HG02970 (cell line): ENCODE measurements around the gene ASB18.
"Not testable (repeated sequence)": the region's sequence is repeated elsewhere in the genome, so short reads cannot be mapped to it uniquely, and the experiment has no call there.

Source experiments
- ATAC-seq: cut with Tn5 transposase; IDR thresholded peaks from one replicate; pipeline ENCODE4 v1.9.1; 2021; ENCODE audit warnings: mild to moderate bottlenecking, moderate library complexity, moderate number of reproducible peaks; ENCODE audit not compliant: unreplicated experiment, low FRiP score

ASB18 gene

GRCh38 chr2:236264256-236264655, at the start of gene ASB18:
Gene ASB18 (minus strand): TSS chr2:236264406. CDS start chr2:236264345, 61 bp downstream.
- ATAC-seq, result no peak

- ATAC-seq, result no peak
Measured at GRCh38 chr2:236311286-236311685, 47.1 kb upstream of the ASB18 start.

- no peak for ATAC-seq
Measured at GRCh38 chr2:236309669-236310029, 45.4 kb upstream of the ASB18 start.

GRCh38 chr2:236308855-236309668, 44.9 kb upstream of the ASB18 start:
- ATAC-seq, result no peak

- no peak for ATAC-seq
Measured at GRCh38 chr2:236307641-236308040, 43.4 kb upstream of the ASB18 start.

GRCh38 chr2:236306825-236307540, 42.8 kb upstream of the ASB18 start:
- no peak for ATAC-seq

- ATAC-seq, result no peak
Measured at GRCh38 chr2:236305964-236306605, 41.9 kb upstream of the ASB18 start.

- ATAC-seq, result no peak
Measured at GRCh38 chr2:236305531-236305930, 41.3 kb upstream of the ASB18 start.

GRCh38 chr2:236303935-236304334, 39.7 kb upstream of the ASB18 start:
- no peak for ATAC-seq

- ATAC-seq, result no peak
Measured at GRCh38 chr2:236302555-236302954, 38.3 kb upstream of the ASB18 start.

- ATAC-seq, result no peak
Measured at GRCh38 chr2:236298924-236299475, 34.8 kb upstream of the ASB18 start.

- ATAC-seq, result no peak
Measured at GRCh38 chr2:236295481-236295880, 31.3 kb upstream of the ASB18 start.

GRCh38 chr2:236294647-236295046, 30.4 kb upstream of the ASB18 start:
- ATAC-seq, result no peak

- ATAC-seq, result no peak
Measured at GRCh38 chr2:236293241-236293810, 29.1 kb upstream of the ASB18 start.

GRCh38 chr2:236291911-236292310, 27.7 kb upstream of the ASB18 start:
- ATAC-seq, result no peak

GRCh38 chr2:236291476-236291875, 27.3 kb upstream of the ASB18 start:
- no peak for ATAC-seq

GRCh38 chr2:236290742-236291425, 26.7 kb upstream of the ASB18 start:
- no peak for ATAC-seq

- no peak for ATAC-seq
Measured at GRCh38 chr2:236289766-236290462, 25.7 kb upstream of the ASB18 start.

GRCh38 chr2:236288373-236288772, 24.2 kb upstream of the ASB18 start:
- not testable (repeated sequence) for ATAC-seq

GRCh38 chr2:236287656-236288055, 23.4 kb upstream of the ASB18 start:
- ATAC-seq, result no peak
